ENCODE data around the gene DNAJC2.

Gene DNAJC2

GRCh38 chr7:103348959-103349358 is 4.4 kb upstream of the DNAJC2 start:
- Histone ChIP-seq H3K4me3 (peak overlapping the region; percentile 87), H3K27ac (no peak overlapping the region)
- DNase-seq (ENCODE audit: low spot score), result no peak
- TF ChIP-seq CTCF (IDR thresholded peaks at IDR 0.05), result no peak

GRCh38 chr7:103348452-103348851 is 3.9 kb upstream of the DNAJC2 start:
- H3K27ac ChIP-seq, result peak overlapping the region in 1 of 2 donors; percentile 91
- DNase-seq (ENCODE audit: low spot score), result no peak

GRCh38 chr7:103347507-103348267 is 3.1 kb upstream of the DNAJC2 start, which contains the start of gene PSMC2:
Gene PSMC2, plus strand, starts transcription at chr7:103347643. Its CDS starts 69 bp downstream, at chr7:103347712.
- peak; percentile 88 for DNase-seq (ENCODE audit: low spot score)
- H3K27ac ChIP-seq, result peak within 1 kb of the TSS; percentile 90 to 91
- TF ChIP-seq CTCF (IDR thresholded peaks at IDR 0.05), result no peak
- peak within 1 kb of the TSS; percentile 87 for H3K4me3 ChIP-seq

More at GRCh38 chr7:103348452-103348851, 3.9 kb upstream of the DNAJC2 start:
- TF ChIP-seq CTCF (IDR thresholded peaks at IDR 0.05), result no peak
- H3K4me3 ChIP-seq, result peak overlapping the region; percentile 87

GRCh38 chr7:103346396-103346795 is 1.8 kb upstream of the DNAJC2 start:
- no peak overlapping the region for H3K27ac ChIP-seq
- TF ChIP-seq CTCF (IDR thresholded peaks at IDR 0.05), result no peak
- DNase-seq (ENCODE audit: low spot score), result no peak
- H3K4me3 ChIP-seq, result no peak overlapping the region

GRCh38 chr7:103343758-103344452 is 662 bp downstream of the DNAJC2 start:
- Histone ChIP-seq H3K4me3 (peak overlapping the region; percentile 96), H3K27ac (peak overlapping the region; percentile 58 to 90)
- TF ChIP-seq CTCF (IDR thresholded peaks at IDR 0.05), result no peak
- DNase-seq (ENCODE audit: low spot score), result no peak

- H3K27ac ChIP-seq, result peak overlapping the region in 1 of 2 donors; percentile 58
- TF ChIP-seq CTCF (IDR thresholded peaks at IDR 0.05), result no peak
- H3K4me3 ChIP-seq, result peak overlapping the region; percentile 96
- no peak for DNase-seq (ENCODE audit: low spot score)
Measured at GRCh38 chr7:103343332-103343731, 1.2 kb downstream of the DNAJC2 start.

Data from coronary artery (tissue), 2 donors.